Melanocyte of skin (primary cell): ENCODE results near the gene AHI1. TPM values are rescaled to one million over a fixed set of nuclear protein-coding genes. Genes with fewer than 3 reads are reported as not detected.

ENCODE experiments used
- small RNA-seq, 2 donors: library from RNA; depleted of rRNA; stranded (forward); fragments of <200 nt; gene quantifications; one replicate each; pipeline ENCODE3, GENCODE V24; 2012
- total RNA-seq, 2 donors: library from RNA; depleted of rRNA; stranded (reverse); fragments of >200 nt; gene quantifications; 2 replicates each; pipeline ENCODE4 v1.2.3, GENCODE V29; 2012

AHI1 gene
- 10 to 100 TPM; 14.0 to 18.9 TPM for total RNA-seq

GRCh38 chr6:135497412-135498184 is at the start of gene AHI1:
TSS of gene AHI1 (minus strand) at chr6:135497740. CDS start at chr6:135492237, 5,503 bp downstream.

Small RNAs within 50 kb of the gene (small RNA-seq; reads per million reads assigned to genes)
- gene MIR548A2, result 0 reads per million in 2 donors
- 0 reads per million in 2 donors for gene RF00019
